ENCODE measurements around the gene ADGRL2.

Gene ADGRL2

GRCh38 chr1:81967951-81968350 is 167.2 kb downstream of the ADGRL2 start:
- Histone ChIP-seq H3K27ac (ENCODE audit: low read length) (no peak overlapping the region), H3K4me3 (ENCODE audit: low read length) (no peak overlapping the region), H3K36me3 (ENCODE audit: insufficient read depth, low read depth, low read length) (peaks cover 64% of the 10 kb centered on the region), H3K4me1 (ENCODE audit: insufficient read depth, low read length) (peaks cover 32% of the 10 kb centered on the region; the same call in 1 of the 2 replicates), H3K27me3 (ENCODE audit: insufficient read depth, low read length) (no peaks in the 10 kb centered on the region), H3K9ac (ENCODE audit: low read depth, low read length) (no peak overlapping the region), H3K9me3 (ENCODE audit: insufficient read depth, low read depth, low read length) (no peaks in the 10 kb centered on the region)

DNA sequence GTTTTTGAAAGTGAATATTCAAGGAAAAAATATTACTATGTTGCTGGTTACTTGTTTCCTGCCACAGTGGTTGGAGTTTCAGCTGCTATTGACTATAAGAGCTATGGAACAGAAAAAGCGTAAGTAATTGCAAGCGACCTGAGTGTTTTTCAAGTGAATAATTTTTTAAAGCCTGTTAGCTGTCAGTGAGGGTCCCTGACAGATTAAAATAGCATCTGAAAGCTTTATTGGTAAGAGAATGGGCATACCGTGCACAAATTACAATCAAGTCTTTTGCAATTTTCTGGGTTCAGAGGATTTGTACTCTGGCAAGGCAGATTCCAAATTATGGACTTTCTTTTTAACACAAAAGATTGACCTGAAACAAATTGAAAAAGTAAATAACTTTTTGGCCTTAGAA is 169.7 kb downstream of the ADGRL2 start:
- Histone ChIP-seq H3K9ac (ENCODE audit: low read depth, low read length) (no peak overlapping the region), H3K36me3 (ENCODE audit: insufficient read depth, low read depth, low read length) (peaks cover 84% of the 10 kb centered on the region), H3K4me1 (ENCODE audit: insufficient read depth, low read length) (peaks cover 28% of the 10 kb centered on the region; the same call in 1 of the 2 replicates), H3K4me3 (ENCODE audit: low read length) (no peak overlapping the region), H3K27ac (ENCODE audit: low read length) (no peak overlapping the region), H3K27me3 (ENCODE audit: insufficient read depth, low read length) (no peaks in the 10 kb centered on the region), H3K9me3 (ENCODE audit: insufficient read depth, low read depth, low read length) (no peaks in the 10 kb centered on the region)

DNA sequence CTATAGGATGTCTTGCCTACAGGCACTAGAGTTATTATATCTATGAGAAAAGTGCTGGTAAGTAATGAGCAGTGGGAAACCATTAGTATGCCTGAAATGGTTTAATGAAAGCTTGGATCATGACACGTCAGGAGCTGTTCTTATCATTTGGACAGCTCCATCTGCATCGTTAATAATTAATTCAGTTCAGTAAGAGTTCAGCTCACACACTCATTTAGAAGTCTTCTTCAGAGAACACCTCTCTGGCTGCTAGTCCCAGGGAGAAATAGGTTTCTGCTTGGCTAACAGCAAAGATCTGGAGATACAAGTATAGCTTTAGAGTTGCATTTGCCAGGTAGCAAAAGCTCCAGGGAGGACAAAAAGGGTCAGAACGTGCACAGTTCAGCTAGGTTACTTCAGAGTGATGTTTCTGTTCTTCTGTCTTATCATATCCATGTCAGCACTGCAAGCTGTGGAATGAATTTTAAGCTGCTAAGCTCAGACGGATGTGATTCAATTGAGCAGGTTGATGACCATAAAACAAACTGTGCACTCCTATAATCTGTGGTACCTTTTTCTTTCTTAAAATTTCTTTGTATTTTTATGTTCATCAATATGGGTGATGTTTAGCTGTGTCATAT is 173.6 kb downstream of the ADGRL2 start:
- H3K4me1 ChIP-seq (ENCODE audit: insufficient read depth, low read length), result peaks cover 46% of the 10 kb centered on the region
- H3K9ac ChIP-seq (ENCODE audit: low read depth, low read length), result no peak overlapping the region
- H3K27me3 ChIP-seq (ENCODE audit: insufficient read depth, low read length), result no peaks in the 10 kb centered on the region
- H3K36me3 ChIP-seq (ENCODE audit: insufficient read depth, low read depth, low read length), result peaks cover 55% of the 10 kb centered on the region
- H3K4me3 ChIP-seq (ENCODE audit: low read length), result no peak overlapping the region
- H3K9me3 ChIP-seq (ENCODE audit: insufficient read depth, low read depth, low read length), result no peaks in the 10 kb centered on the region
- no peak overlapping the region for H3K27ac ChIP-seq (ENCODE audit: low read length)

DNA sequence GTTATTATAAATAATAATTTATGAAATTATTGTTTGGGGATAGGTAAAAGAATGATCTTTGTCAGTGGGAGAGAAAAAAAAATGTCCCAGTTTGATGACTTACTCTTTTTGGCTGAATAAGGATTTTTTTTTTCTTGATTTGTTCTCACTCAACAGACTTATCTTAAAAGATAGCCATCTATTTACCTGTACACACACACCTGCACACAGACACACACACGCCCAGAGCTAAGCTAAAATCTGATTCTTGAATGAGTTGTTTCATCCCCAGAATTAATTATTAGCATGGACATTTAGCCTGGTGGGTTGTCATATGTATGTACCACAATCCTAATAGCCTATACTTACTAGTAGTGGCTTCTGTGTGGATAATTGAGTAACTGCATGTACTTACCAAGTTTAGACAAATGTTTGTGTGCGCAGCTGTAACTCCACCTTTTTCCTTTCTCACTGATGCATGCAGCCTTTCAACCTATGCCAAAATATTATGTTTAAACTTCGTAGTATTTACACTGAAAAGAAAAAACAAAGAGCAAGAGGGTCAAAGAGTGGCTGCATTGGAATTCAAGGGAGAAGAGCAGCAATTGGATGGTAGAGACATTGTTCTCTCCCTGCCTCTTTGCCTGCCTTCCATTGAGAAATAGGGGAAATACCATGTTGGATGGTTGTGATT is 174.3 kb downstream of the ADGRL2 start:
- peak overlapping the region; percentile 0; the same call in 1 of the 2 replicates for H3K9ac ChIP-seq (ENCODE audit: low read depth, low read length)
- H3K27ac ChIP-seq (ENCODE audit: low read length), result no peak overlapping the region
- no peak overlapping the region for H3K4me3 ChIP-seq (ENCODE audit: low read length)
- peaks cover 55% of the 10 kb centered on the region for H3K36me3 ChIP-seq (ENCODE audit: insufficient read depth, low read depth, low read length)
- peaks cover 53% of the 10 kb centered on the region for H3K4me1 ChIP-seq (ENCODE audit: insufficient read depth, low read length)
- H3K27me3 ChIP-seq (ENCODE audit: insufficient read depth, low read length), result no peaks in the 10 kb centered on the region
- H3K9me3 ChIP-seq (ENCODE audit: insufficient read depth, low read depth, low read length), result no peaks in the 10 kb centered on the region

DNA sequence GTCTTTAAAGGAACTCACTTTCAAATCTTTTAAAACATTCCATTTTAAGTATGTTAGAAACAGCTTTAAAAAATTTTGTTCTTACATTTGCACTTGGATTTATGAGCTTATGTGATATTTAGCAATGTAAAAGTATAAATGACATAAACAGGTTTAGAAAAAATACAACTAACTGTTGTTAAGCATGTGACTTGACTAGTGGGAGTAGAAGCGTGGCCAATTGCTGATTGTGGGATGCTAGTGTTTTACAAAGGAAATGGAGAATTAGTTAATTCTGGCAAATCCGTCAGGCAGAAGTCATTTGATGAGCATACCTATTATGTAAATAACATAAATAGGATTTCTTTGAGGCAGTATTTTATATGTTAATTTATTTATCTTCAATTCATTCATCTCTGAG is 175.8 kb downstream of the ADGRL2 start:
- H3K27me3 ChIP-seq (ENCODE audit: insufficient read depth, low read length), result no peaks in the 10 kb centered on the region
- no peaks in the 10 kb centered on the region for H3K9me3 ChIP-seq (ENCODE audit: insufficient read depth, low read depth, low read length)
- H3K9ac ChIP-seq (ENCODE audit: low read depth, low read length), result no peak overlapping the region; the same call in 1 of the 2 replicates
- H3K4me3 ChIP-seq (ENCODE audit: low read length), result no peak overlapping the region
- peak overlapping the region; percentile 2 for H3K27ac ChIP-seq (ENCODE audit: low read length)
- peaks cover 64% of the 10 kb centered on the region for H3K4me1 ChIP-seq (ENCODE audit: insufficient read depth, low read length)
- peaks cover 52% of the 10 kb centered on the region for H3K36me3 ChIP-seq (ENCODE audit: insufficient read depth, low read depth, low read length)

DNA sequence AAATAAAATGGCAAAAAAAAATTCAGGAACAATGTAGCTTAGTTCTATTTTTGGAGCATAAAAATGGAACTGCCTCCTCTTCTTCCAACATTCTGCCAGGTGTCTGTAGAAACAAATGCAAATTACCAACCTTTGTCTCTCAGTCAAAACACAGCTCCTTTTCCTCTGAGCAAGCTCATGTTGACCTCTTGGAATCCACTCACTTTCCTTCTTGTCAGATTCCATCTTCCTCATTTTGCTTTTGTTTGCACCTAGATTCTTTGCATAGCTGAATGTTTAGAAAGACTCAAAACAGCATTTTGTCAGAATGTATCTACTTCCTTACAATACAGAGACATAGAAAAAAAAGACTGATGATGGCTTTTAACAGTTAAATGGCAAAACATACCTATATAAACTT is 178.2 kb downstream of the ADGRL2 start:
- H3K4me3 ChIP-seq (ENCODE audit: low read length), result peak overlapping the region; percentile 20; the same call in 1 of the 2 replicates
- H3K27ac ChIP-seq (ENCODE audit: low read length), result peak overlapping the region; percentile 82
- H3K36me3 ChIP-seq (ENCODE audit: insufficient read depth, low read depth, low read length), result peaks cover 53% of the 10 kb centered on the region
- H3K27me3 ChIP-seq (ENCODE audit: insufficient read depth, low read length), result no peaks in the 10 kb centered on the region
- H3K4me1 ChIP-seq (ENCODE audit: insufficient read depth, low read length), result peaks cover 64% of the 10 kb centered on the region
- H3K9ac ChIP-seq (ENCODE audit: low read depth, low read length), result peak overlapping the region; percentile 40; the same call in 1 of the 2 replicates
- no peaks in the 10 kb centered on the region for H3K9me3 ChIP-seq (ENCODE audit: insufficient read depth, low read depth, low read length)

GRCh38 chr1:81982523-81982922 is 181.8 kb downstream of the ADGRL2 start:
- no peak overlapping the region for H3K4me3 ChIP-seq (ENCODE audit: low read length)
- no peaks in the 10 kb centered on the region for H3K9me3 ChIP-seq (ENCODE audit: insufficient read depth, low read depth, low read length)
- H3K36me3 ChIP-seq (ENCODE audit: insufficient read depth, low read depth, low read length), result peaks cover 77% of the 10 kb centered on the region
- H3K27ac ChIP-seq (ENCODE audit: low read length), result no peak overlapping the region
- no peaks in the 10 kb centered on the region for H3K27me3 ChIP-seq (ENCODE audit: insufficient read depth, low read length)
- no peak overlapping the region for H3K9ac ChIP-seq (ENCODE audit: low read depth, low read length)
- H3K4me1 ChIP-seq (ENCODE audit: insufficient read depth, low read length), result peaks cover 34% of the 10 kb centered on the region

- Histone ChIP-seq H3K27me3 (ENCODE audit: insufficient read depth, low read length) (no peaks in the 10 kb centered on the region), H3K36me3 (ENCODE audit: insufficient read depth, low read depth, low read length) (peaks cover 81% of the 10 kb centered on the region), H3K4me1 (ENCODE audit: insufficient read depth, low read length) (no peaks in the 10 kb centered on the region; the same call in 1 of the 2 replicates), H3K27ac (ENCODE audit: low read length) (no peak overlapping the region), H3K9ac (ENCODE audit: low read depth, low read length) (no peak overlapping the region), H3K4me3 (ENCODE audit: low read length) (no peak overlapping the region), H3K9me3 (ENCODE audit: insufficient read depth, low read depth, low read length) (no peaks in the 10 kb centered on the region)
Measured at GRCh38 chr1:81989524-81989923, 188.8 kb downstream of the ADGRL2 start.

DNA sequence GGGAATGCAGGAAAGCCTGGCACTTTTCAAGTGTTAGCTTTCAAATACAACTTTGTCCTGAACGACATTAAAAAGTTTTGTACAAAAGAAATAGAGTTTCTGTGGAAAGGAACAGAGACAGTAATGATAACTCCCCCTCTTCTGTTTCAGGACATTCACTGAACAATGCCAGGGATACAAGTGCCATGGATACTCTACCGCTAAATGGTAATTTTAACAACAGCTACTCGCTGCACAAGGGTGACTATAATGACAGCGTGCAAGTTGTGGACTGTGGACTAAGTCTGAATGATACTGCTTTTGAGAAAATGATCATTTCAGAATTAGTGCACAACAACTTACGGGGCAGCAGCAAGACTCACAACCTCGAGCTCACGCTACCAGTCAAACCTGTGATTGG is 189.5 kb downstream of the ADGRL2 start:
- no peak overlapping the region for H3K4me3 ChIP-seq (ENCODE audit: low read length)

GRCh38 chr1:81998165-81998564 is 197.4 kb downstream of the ADGRL2 start:
- H3K4me1 ChIP-seq (ENCODE audit: insufficient read depth, low read length), result no peaks in the 10 kb centered on the region
- no peaks in the 10 kb centered on the region for H3K27me3 ChIP-seq (ENCODE audit: insufficient read depth, low read length)
- H3K9ac ChIP-seq (ENCODE audit: low read depth, low read length), result no peak overlapping the region
- H3K36me3 ChIP-seq (ENCODE audit: insufficient read depth, low read depth, low read length), result no peaks in the 10 kb centered on the region
- no peak overlapping the region for H3K27ac ChIP-seq (ENCODE audit: low read length)
- no peaks in the 10 kb centered on the region for H3K9me3 ChIP-seq (ENCODE audit: insufficient read depth, low read depth, low read length)
- no peak overlapping the region for H3K4me3 ChIP-seq (ENCODE audit: low read length)

More for the DNA sequence above, 189.5 kb downstream of the ADGRL2 start:
- Histone ChIP-seq H3K27me3 (ENCODE audit: insufficient read depth, low read length) (no peaks in the 10 kb centered on the region), H3K36me3 (ENCODE audit: insufficient read depth, low read depth, low read length) (peaks cover 74% of the 10 kb centered on the region), H3K27ac (ENCODE audit: low read length) (no peak overlapping the region), H3K4me1 (ENCODE audit: insufficient read depth, low read length) (no peaks in the 10 kb centered on the region; the same call in 1 of the 2 replicates), H3K9me3 (ENCODE audit: insufficient read depth, low read depth, low read length) (no peaks in the 10 kb centered on the region), H3K9ac (ENCODE audit: low read depth, low read length) (no peak overlapping the region)

- Histone ChIP-seq H3K9ac (ENCODE audit: low read depth, low read length) (no peak overlapping the region), H3K4me1 (ENCODE audit: insufficient read depth, low read length) (no peaks in the 10 kb centered on the region), H3K27me3 (ENCODE audit: insufficient read depth, low read length) (no peaks in the 10 kb centered on the region), H3K4me3 (ENCODE audit: low read length) (no peak overlapping the region), H3K27ac (ENCODE audit: low read length) (no peak overlapping the region), H3K9me3 (ENCODE audit: insufficient read depth, low read depth, low read length) (no peaks in the 10 kb centered on the region), H3K36me3 (ENCODE audit: insufficient read depth, low read depth, low read length) (no peaks in the 10 kb centered on the region)
Measured at GRCh38 chr1:81999364-81999763, 198.6 kb downstream of the ADGRL2 start.

- Histone ChIP-seq H3K4me3 (ENCODE audit: low read length) (no peak overlapping the region), H3K4me1 (ENCODE audit: insufficient read depth, low read length) (no peaks in the 10 kb centered on the region), H3K27ac (ENCODE audit: low read length) (no peak overlapping the region), H3K9me3 (ENCODE audit: insufficient read depth, low read depth, low read length) (no peaks in the 10 kb centered on the region), H3K9ac (ENCODE audit: low read depth, low read length) (no peak overlapping the region), H3K36me3 (ENCODE audit: insufficient read depth, low read depth, low read length) (no peaks in the 10 kb centered on the region), H3K27me3 (ENCODE audit: insufficient read depth, low read length) (no peaks in the 10 kb centered on the region)
Measured at GRCh38 chr1:82000221-82000620, 199.5 kb downstream of the ADGRL2 start.

Data from iPS-20b (cell line).